Measurements from ENCODE around the gene C1orf174.
"Not testable (repeated sequence)": the region's sequence is repeated elsewhere in the genome, so short reads cannot be mapped to it uniquely, and the experiment has no call there.

C1orf174 gene

GRCh38 chr1:3925762-3926161 lies 25.7 kb upstream of the C1orf174 start:
- DNase-seq (ENCODE audit: low spot score), result no peak

GRCh38 chr1:3925256-3925655 lies 25.2 kb upstream of the C1orf174 start:
- no peak for DNase-seq (ENCODE audit: low spot score)

GRCh38 chr1:3924825-3925220 lies 24.8 kb upstream of the C1orf174 start:
- no peak for DNase-seq (ENCODE audit: low spot score)

- no peak for DNase-seq (ENCODE audit: low spot score)
Observed at GRCh38 chr1:3924186-3924824, 24.2 kb upstream of the C1orf174 start.

- DNase-seq (ENCODE audit: low spot score), result no peak
Observed at GRCh38 chr1:3923378-3924185, 23.5 kb upstream of the C1orf174 start.

- DNase-seq (ENCODE audit: low spot score), result no peak
Observed at GRCh38 chr1:3922851-3923250, 22.8 kb upstream of the C1orf174 start.

GRCh38 chr1:3922201-3922725 lies 22.2 kb upstream of the C1orf174 start:
- no peak for DNase-seq (ENCODE audit: low spot score)

- DNase-seq (ENCODE audit: low spot score), result no peak
Observed at GRCh38 chr1:3921765-3922164, 21.7 kb upstream of the C1orf174 start.

- DNase-seq (ENCODE audit: low spot score), result no peak
Observed at GRCh38 chr1:3919706-3920105, 19.6 kb upstream of the C1orf174 start.

GRCh38 chr1:3918966-3919611 lies 19.0 kb upstream of the C1orf174 start:
- no peak for DNase-seq (ENCODE audit: low spot score)

GRCh38 chr1:3918359-3918758 lies 18.3 kb upstream of the C1orf174 start:
- DNase-seq (ENCODE audit: low spot score), result not testable (repeated sequence)

- DNase-seq (ENCODE audit: low spot score), result no peak
Observed at GRCh38 chr1:3917761-3918160, 17.7 kb upstream of the C1orf174 start.

GRCh38 chr1:3915551-3916121 lies 15.6 kb upstream of the C1orf174 start:
- no peak for DNase-seq (ENCODE audit: low spot score)

- no peak for DNase-seq (ENCODE audit: low spot score)
Observed at GRCh38 chr1:3914911-3915310, 14.8 kb upstream of the C1orf174 start.

GRCh38 chr1:3914331-3914851 lies 14.3 kb upstream of the C1orf174 start:
- DNase-seq (ENCODE audit: low spot score), result no peak

GRCh38 chr1:3912809-3913685 lies 13.0 kb upstream of the C1orf174 start:
- DNase-seq (ENCODE audit: low spot score), result no peak

- no peak for DNase-seq (ENCODE audit: low spot score)
Observed at GRCh38 chr1:3911981-3912808, 12.1 kb upstream of the C1orf174 start.

- DNase-seq (ENCODE audit: low spot score), result no peak
Observed at GRCh38 chr1:3910857-3911845, 11.1 kb upstream of the C1orf174 start.

Measured in left forelimb (tissue), 1 donor.